ENCODE data around the gene CAPN10.

Gene CAPN10

GRCh38 chr2:240577281-240578109, 9.0 kb upstream of the CAPN10 start:
- H3K27me3 ChIP-seq: no peaks in the 10 kb centered on the region
- H3K36me3 ChIP-seq: peaks cover 26% of the 10 kb centered on the region
- H3K4me3 ChIP-seq (ENCODE audit: low read depth, low read length): no peak overlapping the region
- no peaks in the 10 kb centered on the region for H3K9me3 ChIP-seq
- TF ChIP-seq, protein P1, sequence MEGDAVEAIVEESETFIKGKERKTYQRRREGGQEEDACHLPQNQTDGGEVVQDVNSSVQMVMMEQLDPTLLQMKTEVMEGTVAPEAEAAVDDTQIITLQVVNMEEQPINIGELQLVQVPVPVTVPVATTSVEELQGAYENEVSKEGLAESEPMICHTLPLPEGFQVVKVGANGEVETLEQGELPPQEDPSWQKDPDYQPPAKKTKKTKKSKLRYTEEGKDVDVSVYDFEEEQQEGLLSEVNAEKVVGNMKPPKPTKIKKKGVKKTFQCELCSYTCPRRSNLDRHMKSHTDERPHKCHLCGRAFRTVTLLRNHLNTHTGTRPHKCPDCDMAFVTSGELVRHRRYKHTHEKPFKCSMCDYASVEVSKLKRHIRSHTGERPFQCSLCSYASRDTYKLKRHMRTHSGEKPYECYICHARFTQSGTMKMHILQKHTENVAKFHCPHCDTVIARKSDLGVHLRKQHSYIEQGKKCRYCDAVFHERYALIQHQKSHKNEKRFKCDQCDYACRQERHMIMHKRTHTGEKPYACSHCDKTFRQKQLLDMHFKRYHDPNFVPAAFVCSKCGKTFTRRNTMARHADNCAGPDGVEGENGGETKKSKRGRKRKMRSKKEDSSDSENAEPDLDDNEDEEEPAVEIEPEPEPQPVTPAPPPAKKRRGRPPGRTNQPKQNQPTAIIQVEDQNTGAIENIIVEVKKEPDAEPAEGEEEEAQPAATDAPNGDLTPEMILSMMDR (IDR thresholded peaks at IDR 0.05; ENCODE audit: low read depth, low read length): no peak
- no peak for DNase-seq
- H3K4me1 ChIP-seq: no peaks in the 10 kb centered on the region

- DNase-seq: no peak
- no peaks in the 10 kb centered on the region for H3K27me3 ChIP-seq
- H3K4me1 ChIP-seq: no peaks in the 10 kb centered on the region
- no peaks in the 10 kb centered on the region for H3K9me3 ChIP-seq
- H3K4me3 ChIP-seq (ENCODE audit: low read depth, low read length): no peak overlapping the region
- TF ChIP-seq, protein P1 (IDR thresholded peaks at IDR 0.05; ENCODE audit: low read depth, low read length): no peak
- H3K36me3 ChIP-seq: peaks cover 26% of the 10 kb centered on the region
Observed at GRCh38 chr2:240578110-240578450, 8.5 kb upstream of the CAPN10 start.

DNA sequence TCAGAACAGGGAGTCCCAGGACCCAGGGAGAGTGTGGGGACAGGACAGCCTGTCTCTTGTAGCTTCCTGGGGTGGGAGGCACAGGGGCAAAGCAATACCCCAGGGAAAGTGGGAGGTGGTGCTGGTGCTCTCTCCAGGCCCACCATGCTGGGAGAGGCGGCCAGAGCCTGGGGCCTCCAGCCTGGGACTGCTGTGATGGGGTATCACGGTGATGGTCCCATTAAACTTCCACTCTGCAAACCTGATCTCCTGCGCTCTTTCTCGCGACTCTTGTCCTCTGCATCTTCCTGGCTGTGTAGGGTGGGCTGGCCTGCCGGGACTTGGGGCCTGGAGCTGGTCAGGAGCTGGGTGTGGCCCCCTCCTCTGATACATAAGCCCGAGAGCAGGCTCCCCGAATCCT, 8.0 kb upstream of the CAPN10 start:
- H3K9me3 ChIP-seq: no peaks in the 10 kb centered on the region
- H3K36me3 ChIP-seq: peaks cover 26% of the 10 kb centered on the region
- H3K27me3 ChIP-seq: no peaks in the 10 kb centered on the region

DNA sequence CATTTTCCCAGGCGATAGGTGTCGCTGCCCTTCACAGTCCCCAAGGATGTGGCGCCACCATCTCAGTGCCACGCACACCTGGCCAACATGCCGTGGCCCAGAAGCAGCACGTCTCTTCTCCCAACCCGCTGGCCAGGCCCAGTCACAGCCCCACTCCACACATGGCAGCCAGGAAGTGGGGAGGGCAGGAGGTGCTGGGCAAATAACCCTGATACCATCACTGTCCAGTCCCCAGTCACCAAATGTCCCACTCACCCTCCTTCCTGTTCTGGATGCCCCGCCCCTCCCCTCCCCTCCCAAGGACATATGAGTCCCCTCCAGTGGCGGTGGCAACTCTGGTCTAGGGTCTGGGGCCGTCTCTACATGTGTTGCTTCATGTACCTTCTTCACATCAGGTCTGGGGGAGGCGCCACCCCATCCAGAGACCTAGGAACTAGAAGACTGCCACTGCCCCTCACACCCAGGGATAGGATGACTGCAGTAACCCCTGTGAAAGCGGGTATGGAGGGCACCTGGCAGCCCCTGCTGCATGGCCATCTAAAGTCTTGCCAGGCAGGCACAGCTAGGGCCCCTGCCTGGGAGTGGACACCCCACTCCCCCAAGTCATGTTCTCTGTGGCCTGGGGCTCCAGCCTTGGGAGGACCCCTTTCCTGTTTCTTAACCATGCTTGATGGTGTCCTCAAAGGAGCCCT, 7.3 kb upstream of the CAPN10 start:
- Histone ChIP-seq H3K36me3 (peaks cover 26% of the 10 kb centered on the region), H3K4me1 (no peaks in the 10 kb centered on the region), H3K4me3 (ENCODE audit: low read depth, low read length) (no peak overlapping the region)

More for the DNA sequence above, 8.0 kb upstream of the CAPN10 start:
- no peak for DNase-seq
- TF ChIP-seq, protein P1 (IDR thresholded peaks at IDR 0.05; ENCODE audit: low read depth, low read length): no peak
- Histone ChIP-seq H3K4me1 (no peaks in the 10 kb centered on the region), H3K4me3 (ENCODE audit: low read depth, low read length) (no peak overlapping the region)

GRCh38 chr2:240579771-240580614, 6.5 kb upstream of the CAPN10 start:
- H3K4me3 ChIP-seq (ENCODE audit: low read depth, low read length): no peak overlapping the region
- no peak for DNase-seq
- H3K4me1 ChIP-seq: no peaks in the 10 kb centered on the region
- peaks cover 21% of the 10 kb centered on the region for H3K36me3 ChIP-seq
- H3K9me3 ChIP-seq: no peaks in the 10 kb centered on the region
- TF ChIP-seq, protein P1 (IDR thresholded peaks at IDR 0.05; ENCODE audit: low read depth, low read length): no peak
- no peaks in the 10 kb centered on the region for H3K27me3 ChIP-seq

More for the DNA sequence above, 7.3 kb upstream of the CAPN10 start:
- H3K27me3 ChIP-seq: no peaks in the 10 kb centered on the region
- no peak for DNase-seq
- H3K9me3 ChIP-seq: no peaks in the 10 kb centered on the region
- TF ChIP-seq, protein P1 (IDR thresholded peaks at IDR 0.05; ENCODE audit: low read depth, low read length): no peak

Data from BE2C (cell line).